PC-9 (cell line): ENCODE data around the gene PSKH1. TPM values are rescaled to one million over a fixed set of nuclear protein-coding genes. Genes with fewer than 3 reads are reported as not detected.
A peak's percentile ranks its signal among the peaks of the same experiment; 100 is the strongest.

ENCODE experiments used
- Bru-seq: library from RNA; stranded (reverse); fragments of 400-500 nt; gene quantifications from one replicate; lab custom pipeline; 2021; lab: Mats Ljungman, UMichigan
- BruChase-seq, 2 experiments: library from RNA; stranded (reverse); fragments of 400-500 nt; gene quantifications; one replicate each; lab custom pipeline; 2021; lab: Mats Ljungman, UMichigan
- BruUV-seq: library from RNA; stranded (reverse); fragments of 400-500 nt; replicated peaks from 2 replicates; lab custom pipeline; 2021; lab: Mats Ljungman, UMichigan
- CTCF ChIA-PET: fragments of 300-600 bp; sonication (Branson Sonifier 250); formaldehyde crosslinking; loops from one replicate; lab custom pipeline; 2022; ENCODE audit warnings: antibody characterized with exemption; lab: Charles Lee
- POLR2A ChIA-PET: fragments of 300-600 bp; sonication (Branson Sonifier 250); formaldehyde crosslinking; loops from one replicate; lab custom pipeline; 2022; ENCODE audit warnings: antibody characterized with exemption; ENCODE audit not compliant: unreplicated experiment; lab: Charles Lee
- DNase-seq, 2 experiments: peaks; one replicate each; pipeline versions ENCODE4 v3.0.0 to v3.0.0-alpha.2; 2015 to 2022; ENCODE audit warnings: mixed read lengths in 1 of 2
- H2AFZ ChIP-seq: fragments of 200-600 bp; sonication (generic); 2 replicates; pipeline ENCODE4 v1.8.1; 2017; ENCODE audit warnings: antibody characterized with exemption
- H3F3A ChIP-seq: fragments of 200-600 bp; sonication (generic); 2 replicates; pipeline ENCODE4 v1.8.1; 2017; ENCODE audit warnings: antibody characterized with exemption, mild to moderate bottlenecking, low read depth; ENCODE audit not compliant: insufficient read depth
- H3K27ac ChIP-seq: fragments of 200-600 bp; sonication (generic); 2 replicates; pipeline ENCODE4 v1.6.1; 2016; ENCODE audit warnings: mixed run types
- H3K27me3 ChIP-seq: fragments of 200-600 bp; sonication (generic); 2 replicates; pipeline ENCODE4 v1.6.1; 2016; ENCODE audit warnings: low read depth, mixed run types; ENCODE audit not compliant: insufficient read depth
- H3K36me3 ChIP-seq: fragments of 200-600 bp; sonication (generic); 2 replicates; pipeline ENCODE4 v1.6.1; 2016; ENCODE audit warnings: low read depth, mixed run types
- H3K4me1 ChIP-seq: fragments of 200-600 bp; sonication (generic); replicated peaks from 2 replicates; pipeline ENCODE4 v1.6.1; 2016; ENCODE audit warnings: mixed run types; ENCODE audit not compliant: insufficient read depth
- H3K4me2 ChIP-seq: fragments of 200-600 bp; sonication (generic); 2 replicates; pipeline ENCODE4 v1.6.1; 2017; ENCODE audit warnings: mixed run types
- H3K4me3 ChIP-seq: fragments of 200-600 bp; sonication (generic); 2 replicates; pipeline ENCODE4 v1.6.1; 2016; ENCODE audit warnings: mixed run types
- H3K79me2 ChIP-seq: fragments of 200-600 bp; sonication (generic); 2 replicates; pipeline ENCODE4 v1.6.1; 2017; ENCODE audit warnings: low read depth, mixed run types
- H3K9me2 ChIP-seq: fragments of 200-600 bp; sonication (generic); 2 replicates; pipeline ENCODE4 v1.8.1; 2017; ENCODE audit warnings: mild to moderate bottlenecking; ENCODE audit not compliant: insufficient read depth
- H3K9me3 ChIP-seq: fragments of 200-600 bp; sonication (generic); 2 replicates; pipeline ENCODE4 v1.8.1; 2016; ENCODE audit warnings: low read depth; ENCODE audit not compliant: insufficient read depth
- H4K20me1 ChIP-seq: fragments of 200-600 bp; sonication (generic); 2 replicates; pipeline ENCODE4 v1.8.1; 2017; ENCODE audit not compliant: insufficient read depth
- EZH2 ChIP-seq: fragments of 200-600 bp; sonication (generic); IDR thresholded peaks from 2 replicates; pipeline ENCODE4 v1.8.0; 2017; ENCODE audit warnings: antibody characterized with exemption, low read depth
- intact Hi-C: fragments of 100-400 bp; cut with micrococcal nuclease; formaldehyde crosslinking; loops from one replicate; pipeline ENCODE4 v1.10.0; 2022; ENCODE audit not compliant: unreplicated experiment
- long read RNA-seq: library from polyadenylated mRNA; stranded (forward); transcript quantifications from one replicate; pipeline ENCODE4 v2.0.0, GENCODE V29; 2022
- total RNA-seq: library from RNA; stranded (reverse); gene quantifications from 2 replicates; pipeline ENCODE4 v1.2.3, GENCODE V29; 2021
- TF ChIP-seq, protein P1 (sequence below): fragments of 200-600 bp; sonication (generic); conservative IDR thresholded peaks from 2 replicates; pipeline ENCODE4 v1.6.1; 2017; ENCODE audit warnings: mixed run types, antibody characterized with exemption, mild to moderate bottlenecking, moderate library complexity

The PSKH1 gene
- 25.8 and 28.4 TPM in 2 replicates for total RNA-seq
- percentile 64 among the genes with signal in this experiment for Bru-seq, nascent RNA
- BruChase-seq, experiment 1, labeled RNA remaining after a 2-hour chase, result percentile 73 among the genes with signal in this experiment
- percentile 65 among the genes with signal in this experiment for BruChase-seq, experiment 2, labeled RNA remaining after a 6-hour chase
- long read RNA-seq, partial matches to known transcripts, result 1 of 11 reads
- long read RNA-seq, other reads (novel, unspliced or antisense), result 6 of 11 reads

DNA sequence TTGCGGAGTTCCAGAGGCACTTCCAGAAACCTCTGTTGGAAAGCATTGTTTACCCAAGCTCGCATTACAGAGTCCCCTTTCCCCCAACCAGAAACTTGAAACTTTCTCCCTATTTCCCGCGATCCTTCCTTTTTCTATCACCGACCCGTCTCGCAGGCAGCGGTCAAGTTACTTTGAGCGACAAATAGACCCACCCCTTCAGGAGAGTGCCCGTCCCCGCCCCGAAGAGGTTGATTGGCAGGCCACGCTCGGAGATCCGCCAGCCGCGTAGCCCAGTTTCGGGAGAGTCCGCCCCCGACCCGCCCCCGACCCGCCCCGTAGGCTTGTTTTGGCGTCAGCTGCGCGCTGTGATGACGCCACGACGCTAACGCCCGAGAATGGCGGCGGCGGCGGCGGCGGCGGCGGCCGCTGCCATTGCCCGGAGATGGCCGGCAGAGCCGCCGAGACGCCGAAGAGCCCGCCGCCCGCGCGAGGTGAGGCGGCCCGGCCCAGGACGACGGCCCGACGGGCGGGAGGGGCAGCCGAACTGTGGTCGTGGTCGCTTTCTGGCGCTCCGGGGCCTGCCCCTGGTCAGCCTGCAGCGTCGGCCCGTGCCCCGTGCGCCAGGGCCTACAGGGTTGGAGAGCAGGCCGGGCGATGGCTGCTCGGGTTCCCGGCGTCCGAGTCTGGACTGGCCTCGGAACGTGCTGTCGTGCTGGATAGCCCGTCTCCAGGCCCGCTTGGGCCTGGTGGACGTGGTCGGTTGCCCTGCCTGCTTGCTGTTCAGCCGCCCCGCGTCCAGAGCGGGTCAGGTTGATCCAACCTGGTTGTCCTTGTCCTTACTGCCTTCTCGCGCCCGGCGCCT lies at the start of gene PSKH1:
TSS of gene PSKH1 (plus strand) at position 356 of the 844 bp plus-strand sequence. CDS start 15,496 bp downstream, outside the sequence.
- H3K36me3 ChIP-seq, result no peaks in the 10 kb centered on the region
- peak within 1 kb of the TSS; percentile 86 for H2AFZ ChIP-seq
- H3K4me3 ChIP-seq, result peak within 1 kb of the TSS; percentile 98
- peak within 1 kb of the TSS; percentile 89 for H3K4me2 ChIP-seq
- peaks cover 13% of the 10 kb centered on the region for H4K20me1 ChIP-seq
- intact Hi-C loops, result loop anchor here (5.0 kb wide), 1 partner anchor 34 kb away; no protein-coding TSS in a partner anchor
- peaks cover 20% of the 10 kb centered on the region; the same call in 1 of the 2 replicates for H3F3A ChIP-seq
- no peak for TF ChIP-seq EZH2
- TF ChIP-seq, protein P1, sequence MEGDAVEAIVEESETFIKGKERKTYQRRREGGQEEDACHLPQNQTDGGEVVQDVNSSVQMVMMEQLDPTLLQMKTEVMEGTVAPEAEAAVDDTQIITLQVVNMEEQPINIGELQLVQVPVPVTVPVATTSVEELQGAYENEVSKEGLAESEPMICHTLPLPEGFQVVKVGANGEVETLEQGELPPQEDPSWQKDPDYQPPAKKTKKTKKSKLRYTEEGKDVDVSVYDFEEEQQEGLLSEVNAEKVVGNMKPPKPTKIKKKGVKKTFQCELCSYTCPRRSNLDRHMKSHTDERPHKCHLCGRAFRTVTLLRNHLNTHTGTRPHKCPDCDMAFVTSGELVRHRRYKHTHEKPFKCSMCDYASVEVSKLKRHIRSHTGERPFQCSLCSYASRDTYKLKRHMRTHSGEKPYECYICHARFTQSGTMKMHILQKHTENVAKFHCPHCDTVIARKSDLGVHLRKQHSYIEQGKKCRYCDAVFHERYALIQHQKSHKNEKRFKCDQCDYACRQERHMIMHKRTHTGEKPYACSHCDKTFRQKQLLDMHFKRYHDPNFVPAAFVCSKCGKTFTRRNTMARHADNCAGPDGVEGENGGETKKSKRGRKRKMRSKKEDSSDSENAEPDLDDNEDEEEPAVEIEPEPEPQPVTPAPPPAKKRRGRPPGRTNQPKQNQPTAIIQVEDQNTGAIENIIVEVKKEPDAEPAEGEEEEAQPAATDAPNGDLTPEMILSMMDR, result no peak
- no peaks in the 10 kb centered on the region for H3K27me3 ChIP-seq
- peak; percentile 88 to 91 for DNase-seq
- no TSS peak for BruUV-seq
- peaks cover 49% of the 10 kb centered on the region for H3K79me2 ChIP-seq
- no peaks in the 10 kb centered on the region for H3K9me2 ChIP-seq
- ChIA-PET CTCF (interaction anchor here (0.6 kb wide), 2 partner anchors 9 to 77 kb away, joined by 4 to 11 read pairs; no protein-coding TSS in a partner anchor), POLR2A (interaction anchor here (0.6 kb wide), 1 partner anchor 15 kb away, joined by 20 read pairs; no protein-coding TSS in a partner anchor)
- peak within 1 kb of the TSS; percentile 31 for H3K27ac ChIP-seq
- no peaks in the 10 kb centered on the region for H3K9me3 ChIP-seq
- peaks cover 14% of the 10 kb centered on the region for H3K4me1 ChIP-seq

DNA sequence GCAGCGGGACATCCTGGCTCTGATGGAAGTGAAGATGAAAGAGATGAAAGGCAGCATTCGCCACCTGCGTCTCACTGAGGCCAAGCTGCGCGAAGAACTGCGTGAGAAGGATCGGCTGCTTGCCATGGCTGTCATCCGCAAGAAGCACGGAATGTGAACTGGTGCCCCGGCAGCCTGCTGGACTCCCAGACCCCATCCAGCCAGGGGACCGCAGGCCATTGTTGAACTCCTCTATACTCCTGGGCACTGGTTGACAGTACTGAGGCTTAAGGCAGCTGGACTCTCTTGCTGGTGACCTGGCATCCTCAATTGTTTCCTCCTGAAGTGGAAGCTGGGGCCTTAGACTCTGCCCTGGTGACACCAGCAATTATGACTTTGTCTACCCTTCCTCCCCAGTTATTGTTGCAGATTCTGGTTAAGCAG lies 49.7 kb upstream of the PSKH1 start:
- H3K27ac ChIP-seq, result no peak overlapping the region
- peaks cover 8% of the 10 kb centered on the region for H4K20me1 ChIP-seq
- ChIA-PET POLR2A (no interaction called here), CTCF (no interaction called here)
- peaks cover 48% of the 10 kb centered on the region for H3K79me2 ChIP-seq
- H3F3A ChIP-seq, result peaks cover 21% of the 10 kb centered on the region; the same call in 1 of the 2 replicates
- no peak overlapping the region; the same call in 1 of the 2 replicates for H3K4me3 ChIP-seq
- peak overlapping the region; percentile 74 for H3K4me2 ChIP-seq
- H3K4me1 ChIP-seq, result peaks cover 45% of the 10 kb centered on the region
- BruUV-seq, result no TSS peak
- H3K36me3 ChIP-seq, result no peaks in the 10 kb centered on the region
- TF ChIP-seq, protein P1, result no peak
- TF ChIP-seq EZH2, result no peak
- H3K9me3 ChIP-seq, result no peaks in the 10 kb centered on the region
- intact Hi-C loops, result no loop called here
- no peaks in the 10 kb centered on the region for H3K9me2 ChIP-seq
- H2AFZ ChIP-seq, result no peak overlapping the region
- no peak for DNase-seq
- H3K27me3 ChIP-seq, result no peaks in the 10 kb centered on the region

DNA sequence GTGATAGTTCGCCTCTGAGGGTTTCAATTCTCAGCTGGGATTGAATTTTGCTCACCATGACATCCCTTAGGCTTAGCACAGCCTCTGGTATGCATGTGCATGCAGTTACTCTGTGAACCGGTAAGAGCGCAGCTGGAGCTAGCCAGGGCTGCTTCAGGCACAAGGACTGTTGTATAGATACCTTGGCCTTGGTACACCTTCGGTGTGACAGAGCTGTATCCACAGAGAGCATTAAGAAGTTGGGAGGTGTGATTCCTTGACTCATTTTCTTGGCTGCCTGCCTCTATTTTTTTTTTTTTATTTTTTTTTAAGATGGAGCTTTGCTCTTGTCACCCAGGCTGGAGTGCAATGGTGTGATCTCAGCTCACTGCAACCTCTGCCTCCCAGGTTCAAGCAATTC lies 48.6 kb upstream of the PSKH1 start:
- Histone ChIP-seq H2AFZ (no peak overlapping the region), H3F3A (peaks cover 23% of the 10 kb centered on the region; the same call in 1 of the 2 replicates), H3K4me3 (no peak overlapping the region), H3K27me3 (no peaks in the 10 kb centered on the region), H3K4me2 (peak overlapping the region; percentile 93), H3K36me3 (no peaks in the 10 kb centered on the region), H3K79me2 (peaks cover 60% of the 10 kb centered on the region), H4K20me1 (peaks cover 19% of the 10 kb centered on the region), H3K4me1 (peaks cover 47% of the 10 kb centered on the region), H3K9me2 (no peaks in the 10 kb centered on the region), H3K27ac (no peak overlapping the region), H3K9me3 (no peaks in the 10 kb centered on the region)
- BruUV-seq, result no TSS peak
- TF ChIP-seq, protein P1, result no peak
- TF ChIP-seq EZH2, result no peak
- ChIA-PET POLR2A (interaction anchor here (0.6 to 0.7 kb wide), 3 partner anchors 13 to 16 kb away, joined by 4 to 8 read pairs (median 5); no protein-coding TSS in a partner anchor), CTCF (interaction anchor here (0.6 to 0.7 kb wide), 3 partner anchors 20 to 243 kb away, joined by 3 to 5 read pairs (median 3); no protein-coding TSS in a partner anchor)
- intact Hi-C loops, result no loop called here
- DNase-seq, result no peak
